K562 (cell line): Measurements from ENCODE around the gene NDFIP1. TPM values are rescaled to one million over a fixed set of nuclear protein-coding genes. Genes with fewer than 3 reads are reported as not detected.

Source experiments
- ARHGAP35 ChIP-seq: fragments of 450-650 bp; IDR thresholded peaks from 2 replicates; pipeline ENCODE4 v1.6.1; 2018; ENCODE audit not compliant: partially characterized antibody
- BHLHE40 ChIP-seq: IDR thresholded peaks from 2 replicates; pipeline ENCODE4 v1.6.1; 2011; ENCODE audit warnings: low read length, improper control_type of control experiment
- ELF1 ChIP-seq: fragments of 200-800 bp; sonication (Bioruptor generic); IDR thresholded peaks from 2 replicates; pipeline ENCODE4 v1.6.1; 2016; ENCODE audit warnings: missing genetic modification characterization, missing compliant biosample characterization
- FOXM1 ChIP-seq, 2 experiments: fragments of 450-650 bp in 1 of 2; sonication (generic) in 1 of 2; formaldehyde crosslinking in 1 of 2; IDR thresholded peaks; 2 replicates each; pipeline versions ENCODE4 v1.6.1 to v1.9.0; 2017 to 2022; ENCODE audit warnings: low read depth in 2 of 2, mild to moderate bottlenecking in 2 of 2, missing genetic modification reagents in 1 of 2, moderate library complexity in 1 of 2
- HCFC1 ChIP-seq: IDR thresholded peaks from 2 replicates; pipeline ENCODE4 v1.6.1; 2012; ENCODE audit warnings: low read depth, low read length, improper control_type of control experiment
- ILK ChIP-seq: fragments of 450-650 bp; IDR thresholded peaks from 2 replicates; pipeline ENCODE4 v1.6.1; 2016; ENCODE audit warnings: missing genetic modification characterization, low read depth, mild to moderate bottlenecking, missing compliant biosample characterization, moderate library complexity, borderline replicate concordance
- ZNF239 ChIP-seq: fragments of 250-450 bp; sonication (Bioruptor Pico); IDR thresholded peaks from 2 replicates; pipeline ENCODE4 v1.4.0; 2020; ENCODE audit warnings: mild to moderate bottlenecking
- polyA plus RNA-seq, 8 experiments: library from polyadenylated mRNA; depleted of rRNA in 4 of 8; stranded (reverse) in 5 of 8; unstranded in 3 of 8; fragments of >200 nt; fragmentation: Nextera tagmentation in 2 of 8; fragmentation: Illumina TruSeq in 1 of 8; extraction: Ambion mirVana in 2 of 8; extraction: Trizol in 1 of 8; gene quantifications; 2 replicates each; pipeline versions ENCODE4 v1.2.1 to v1.2.3, GENCODE V29; 2011 to 2014; ENCODE audit warnings: inconsistent platforms in 1 of 8, missing spikeins in 1 of 8
- total RNA-seq, 7 experiments: library from RNA; depleted of rRNA in 6 of 7; stranded (reverse); fragments of >200 nt in 6 of 7; fragmentation: Illumina TruSeq in 2 of 7; extraction: Trizol in 2 of 7; gene quantifications; 2 replicates each; pipeline versions ENCODE4 v1.2.1 to v1.2.3, GENCODE V29; 2011 to 2021; ENCODE audit warnings: low replicate concordance in 1 of 7
- TF ChIP-seq, protein P1 (sequence below), 2 experiments: fragments of 150-350 bp in 1 of 2; IDR thresholded peaks; 2 replicates each; pipeline ENCODE4 v1.6.1; 2012 to 2016; ENCODE audit warnings: low read depth in 2 of 2, low read length in 2 of 2, mild to moderate bottlenecking in 1 of 2, moderate library complexity in 1 of 2
- TF ChIP-seq, protein P2 (sequence below): sonication (generic); formaldehyde crosslinking; IDR thresholded peaks from 2 replicates; pipeline ENCODE4 v1.8.1; 2023; ENCODE audit warnings: missing genetic modification reagents, mild to moderate bottlenecking, borderline replicate concordance
- TF ChIP-seq, protein P3 (sequence below): fragments of 450-650 bp; IDR thresholded peaks from 2 replicates; pipeline ENCODE4 v1.6.1; 2017; ENCODE audit warnings: antibody characterized with exemption, mild to moderate bottlenecking
- TF ChIP-seq, protein P4 (sequence below): fragments of 450-650 bp; conservative IDR thresholded peaks from 2 replicates; pipeline ENCODE4 v1.6.1; 2016; ENCODE audit warnings: missing genetic modification characterization, low read depth, mild to moderate bottlenecking, missing compliant biosample characterization, moderate library complexity

The NDFIP1 gene
- total and polyA plus RNA-seq, 9 of the 15 experiments (the other 6 are each of a cell fraction or from before 2014, with no cell fraction given) = 5.3 to 37.5 (median 31.9) TPM

DNA sequence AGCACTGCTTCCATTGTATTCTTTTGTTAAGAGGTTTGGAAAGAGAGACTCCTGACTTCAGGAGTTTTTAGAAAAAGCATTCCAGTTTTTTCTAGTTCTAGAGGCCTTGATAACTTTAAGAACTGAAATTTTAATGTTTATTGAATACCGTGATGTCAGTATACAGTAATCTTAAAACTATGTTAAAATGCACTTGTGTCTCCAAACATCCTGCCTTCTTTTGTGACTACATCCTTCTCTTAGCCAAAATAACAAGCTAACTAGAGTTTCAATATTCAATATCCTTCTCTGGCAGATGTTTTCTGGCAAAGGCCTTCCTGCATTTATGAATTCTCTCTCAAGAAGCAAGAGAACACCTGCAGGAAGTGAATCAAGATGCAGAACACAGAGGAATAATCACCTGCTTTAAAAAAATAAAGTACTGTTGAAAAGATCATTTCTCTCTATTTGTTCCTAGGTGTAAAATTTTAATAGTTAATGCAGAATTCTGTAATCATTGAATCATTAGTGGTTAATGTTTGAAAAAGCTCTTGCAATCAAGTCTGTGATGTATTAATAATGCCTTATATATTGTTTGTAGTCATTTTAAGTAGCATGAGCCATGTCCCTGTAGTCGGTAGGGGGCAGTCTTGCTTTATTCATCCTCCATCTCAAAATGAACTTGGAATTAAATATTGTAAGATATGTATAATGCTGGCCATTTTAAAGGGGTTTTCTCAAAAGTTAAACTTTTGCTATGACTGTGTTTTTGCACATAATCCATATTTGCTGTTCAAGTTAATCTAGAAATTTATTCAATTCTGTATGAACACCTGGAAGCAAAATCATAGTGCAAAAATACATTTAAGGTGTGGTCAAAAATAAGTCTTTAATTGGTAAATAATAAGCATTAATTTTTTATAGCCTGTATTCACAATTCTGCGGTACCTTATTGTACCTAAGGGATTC is 43.1 kb downstream of the NDFIP1 start (continued):
- TF ChIP-seq, protein P1, sequence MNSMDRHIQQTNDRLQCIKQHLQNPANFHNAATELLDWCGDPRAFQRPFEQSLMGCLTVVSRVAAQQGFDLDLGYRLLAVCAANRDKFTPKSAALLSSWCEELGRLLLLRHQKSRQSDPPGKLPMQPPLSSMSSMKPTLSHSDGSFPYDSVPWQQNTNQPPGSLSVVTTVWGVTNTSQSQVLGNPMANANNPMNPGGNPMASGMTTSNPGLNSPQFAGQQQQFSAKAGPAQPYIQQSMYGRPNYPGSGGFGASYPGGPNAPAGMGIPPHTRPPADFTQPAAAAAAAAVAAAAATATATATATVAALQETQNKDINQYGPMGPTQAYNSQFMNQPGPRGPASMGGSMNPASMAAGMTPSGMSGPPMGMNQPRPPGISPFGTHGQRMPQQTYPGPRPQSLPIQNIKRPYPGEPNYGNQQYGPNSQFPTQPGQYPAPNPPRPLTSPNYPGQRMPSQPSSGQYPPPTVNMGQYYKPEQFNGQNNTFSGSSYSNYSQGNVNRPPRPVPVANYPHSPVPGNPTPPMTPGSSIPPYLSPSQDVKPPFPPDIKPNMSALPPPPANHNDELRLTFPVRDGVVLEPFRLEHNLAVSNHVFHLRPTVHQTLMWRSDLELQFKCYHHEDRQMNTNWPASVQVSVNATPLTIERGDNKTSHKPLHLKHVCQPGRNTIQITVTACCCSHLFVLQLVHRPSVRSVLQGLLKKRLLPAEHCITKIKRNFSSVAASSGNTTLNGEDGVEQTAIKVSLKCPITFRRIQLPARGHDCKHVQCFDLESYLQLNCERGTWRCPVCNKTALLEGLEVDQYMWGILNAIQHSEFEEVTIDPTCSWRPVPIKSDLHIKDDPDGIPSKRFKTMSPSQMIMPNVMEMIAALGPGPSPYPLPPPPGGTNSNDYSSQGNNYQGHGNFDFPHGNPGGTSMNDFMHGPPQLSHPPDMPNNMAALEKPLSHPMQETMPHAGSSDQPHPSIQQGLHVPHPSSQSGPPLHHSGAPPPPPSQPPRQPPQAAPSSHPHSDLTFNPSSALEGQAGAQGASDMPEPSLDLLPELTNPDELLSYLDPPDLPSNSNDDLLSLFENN (IDR thresholded peaks at IDR 0.05; ENCODE audit: low read depth in 2 of 2, low read length in 2 of 2) = no peak
- no peak for TF ChIP-seq ZNF239 (CRISPR knock-in tag)
- no peak for TF ChIP-seq FOXM1 (IDR thresholded peaks at IDR 0.05; ENCODE audit: low read depth)
- TF ChIP-seq FOXM1 (CRISPR knock-in tag; IDR thresholded peaks at IDR 0.05; ENCODE audit: low read depth) = no peak
- TF ChIP-seq, protein P2, sequence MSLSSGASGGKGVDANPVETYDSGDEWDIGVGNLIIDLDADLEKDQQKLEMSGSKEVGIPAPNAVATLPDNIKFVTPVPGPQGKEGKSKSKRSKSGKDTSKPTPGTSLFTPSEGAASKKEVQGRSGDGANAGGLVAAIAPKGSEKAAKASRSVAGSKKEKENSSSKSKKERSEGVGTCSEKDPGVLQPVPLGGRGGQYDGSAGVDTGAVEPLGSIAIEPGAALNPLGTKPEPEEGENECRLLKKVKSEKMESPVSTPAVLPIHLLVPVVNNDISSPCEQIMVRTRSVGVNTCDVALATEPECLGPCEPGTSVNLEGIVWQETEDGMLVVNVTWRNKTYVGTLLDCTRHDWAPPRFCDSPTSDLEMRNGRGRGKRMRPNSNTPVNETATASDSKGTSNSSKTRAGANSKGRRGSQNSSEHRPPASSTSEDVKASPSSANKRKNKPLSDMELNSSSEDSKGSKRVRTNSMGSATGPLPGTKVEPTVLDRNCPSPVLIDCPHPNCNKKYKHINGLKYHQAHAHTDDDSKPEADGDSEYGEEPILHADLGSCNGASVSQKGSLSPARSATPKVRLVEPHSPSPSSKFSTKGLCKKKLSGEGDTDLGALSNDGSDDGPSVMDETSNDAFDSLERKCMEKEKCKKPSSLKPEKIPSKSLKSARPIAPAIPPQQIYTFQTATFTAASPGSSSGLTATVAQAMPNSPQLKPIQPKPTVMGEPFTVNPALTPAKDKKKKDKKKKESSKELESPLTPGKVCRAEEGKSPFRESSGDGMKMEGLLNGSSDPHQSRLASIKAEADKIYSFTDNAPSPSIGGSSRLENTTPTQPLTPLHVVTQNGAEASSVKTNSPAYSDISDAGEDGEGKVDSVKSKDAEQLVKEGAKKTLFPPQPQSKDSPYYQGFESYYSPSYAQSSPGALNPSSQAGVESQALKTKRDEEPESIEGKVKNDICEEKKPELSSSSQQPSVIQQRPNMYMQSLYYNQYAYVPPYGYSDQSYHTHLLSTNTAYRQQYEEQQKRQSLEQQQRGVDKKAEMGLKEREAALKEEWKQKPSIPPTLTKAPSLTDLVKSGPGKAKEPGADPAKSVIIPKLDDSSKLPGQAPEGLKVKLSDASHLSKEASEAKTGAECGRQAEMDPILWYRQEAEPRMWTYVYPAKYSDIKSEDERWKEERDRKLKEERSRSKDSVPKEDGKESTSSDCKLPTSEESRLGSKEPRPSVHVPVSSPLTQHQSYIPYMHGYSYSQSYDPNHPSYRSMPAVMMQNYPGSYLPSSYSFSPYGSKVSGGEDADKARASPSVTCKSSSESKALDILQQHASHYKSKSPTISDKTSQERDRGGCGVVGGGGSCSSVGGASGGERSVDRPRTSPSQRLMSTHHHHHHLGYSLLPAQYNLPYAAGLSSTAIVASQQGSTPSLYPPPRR = no peak
- no peak for TF ChIP-seq ILK (tag)
- TF ChIP-seq ELF1 (tag) = no peak
- TF ChIP-seq HCFC1 = no peak
- TF ChIP-seq, protein P3, sequence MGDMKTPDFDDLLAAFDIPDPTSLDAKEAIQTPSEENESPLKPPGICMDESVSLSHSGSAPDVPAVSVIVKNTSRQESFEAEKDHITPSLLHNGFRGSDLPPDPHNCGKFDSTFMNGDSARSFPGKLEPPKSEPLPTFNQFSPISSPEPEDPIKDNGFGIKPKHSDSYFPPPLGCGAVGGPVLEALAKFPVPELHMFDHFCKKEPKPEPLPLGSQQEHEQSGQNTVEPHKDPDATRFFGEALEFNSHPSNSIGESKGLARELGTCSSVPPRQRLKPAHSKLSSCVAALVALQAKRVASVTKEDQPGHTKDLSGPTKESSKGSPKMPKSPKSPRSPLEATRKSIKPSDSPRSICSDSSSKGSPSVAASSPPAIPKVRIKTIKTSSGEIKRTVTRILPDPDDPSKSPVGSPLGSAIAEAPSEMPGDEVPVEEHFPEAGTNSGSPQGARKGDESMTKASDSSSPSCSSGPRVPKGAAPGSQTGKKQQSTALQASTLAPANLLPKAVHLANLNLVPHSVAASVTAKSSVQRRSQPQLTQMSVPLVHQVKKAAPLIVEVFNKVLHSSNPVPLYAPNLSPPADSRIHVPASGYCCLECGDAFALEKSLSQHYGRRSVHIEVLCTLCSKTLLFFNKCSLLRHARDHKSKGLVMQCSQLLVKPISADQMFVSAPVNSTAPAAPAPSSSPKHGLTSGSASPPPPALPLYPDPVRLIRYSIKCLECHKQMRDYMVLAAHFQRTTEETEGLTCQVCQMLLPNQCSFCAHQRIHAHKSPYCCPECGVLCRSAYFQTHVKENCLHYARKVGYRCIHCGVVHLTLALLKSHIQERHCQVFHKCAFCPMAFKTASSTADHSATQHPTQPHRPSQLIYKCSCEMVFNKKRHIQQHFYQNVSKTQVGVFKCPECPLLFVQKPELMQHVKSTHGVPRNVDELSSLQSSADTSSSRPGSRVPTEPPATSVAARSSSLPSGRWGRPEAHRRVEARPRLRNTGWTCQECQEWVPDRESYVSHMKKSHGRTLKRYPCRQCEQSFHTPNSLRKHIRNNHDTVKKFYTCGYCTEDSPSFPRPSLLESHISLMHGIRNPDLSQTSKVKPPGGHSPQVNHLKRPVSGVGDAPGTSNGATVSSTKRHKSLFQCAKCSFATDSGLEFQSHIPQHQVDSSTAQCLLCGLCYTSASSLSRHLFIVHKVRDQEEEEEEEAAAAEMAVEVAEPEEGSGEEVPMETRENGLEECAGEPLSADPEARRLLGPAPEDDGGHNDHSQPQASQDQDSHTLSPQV = peak; percentile 39; the same call in 1 of the 2 replicates
- TF ChIP-seq ARHGAP35 = no peak
- TF ChIP-seq, protein P4, sequence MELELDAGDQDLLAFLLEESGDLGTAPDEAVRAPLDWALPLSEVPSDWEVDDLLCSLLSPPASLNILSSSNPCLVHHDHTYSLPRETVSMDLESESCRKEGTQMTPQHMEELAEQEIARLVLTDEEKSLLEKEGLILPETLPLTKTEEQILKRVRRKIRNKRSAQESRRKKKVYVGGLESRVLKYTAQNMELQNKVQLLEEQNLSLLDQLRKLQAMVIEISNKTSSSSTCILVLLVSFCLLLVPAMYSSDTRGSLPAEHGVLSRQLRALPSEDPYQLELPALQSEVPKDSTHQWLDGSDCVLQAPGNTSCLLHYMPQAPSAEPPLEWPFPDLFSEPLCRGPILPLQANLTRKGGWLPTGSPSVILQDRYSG (tag) = no peak
- no peak for TF ChIP-seq BHLHE40
